HepG2 (cell line): ENCODE measurements around the gene TMBIM6. TPM values are rescaled to one million over a fixed set of nuclear protein-coding genes. Genes with fewer than 3 reads are reported as not detected.

Experiments used
- MIER2 ChIP-seq: IDR thresholded peaks from 2 replicates; pipeline ENCODE4 v1.6.1; 2016; ENCODE audit warnings: missing biosample characterization, missing genetic modification reagents
- NFIB ChIP-seq: sonication (generic); formaldehyde crosslinking; IDR thresholded peaks from 2 replicates; pipeline ENCODE4 v1.9.0; 2021; ENCODE audit warnings: missing genetic modification reagents, mild to moderate bottlenecking, borderline replicate concordance
- NKX3-1 ChIP-seq: sonication (generic); formaldehyde crosslinking; IDR thresholded peaks from 2 replicates; pipeline ENCODE4 v1.5.0; 2020; ENCODE audit warnings: missing genetic modification reagents
- SMAD3 ChIP-seq: sonication (generic); formaldehyde crosslinking; IDR thresholded peaks from 2 replicates; pipeline ENCODE4 v1.4.0; 2020; ENCODE audit warnings: missing genetic modification reagents
- SP140L ChIP-seq: sonication (generic); formaldehyde crosslinking; IDR thresholded peaks from 2 replicates; pipeline ENCODE4 v1.4.0; 2020; ENCODE audit warnings: missing genetic modification reagents, borderline replicate concordance
- ZBTB40 ChIP-seq, 2 experiments: fragments of 450-650 bp in 1 of 2; sonication (generic) in 1 of 2; formaldehyde crosslinking in 1 of 2; IDR thresholded peaks; 2 replicates each; pipeline versions ENCODE4 v1.6.1 to v1.8.0; 2016 to 2022; ENCODE audit warnings: antibody characterized with exemption in 1 of 2, mild to moderate bottlenecking in 1 of 2, missing genetic modification reagents in 1 of 2
- ZNF318 ChIP-seq: sonication (generic); formaldehyde crosslinking; IDR thresholded peaks from 2 replicates; pipeline ENCODE4 v1.4.0; 2020; ENCODE audit warnings: mild to moderate bottlenecking, missing genetic modification reagents
- polyA plus RNA-seq, 8 experiments: library from polyadenylated mRNA; depleted of rRNA in 3 of 8; stranded (reverse) in 7 of 8; unstranded in 1 of 8; fragments of >200 nt; fragmentation: Illumina TruSeq in 4 of 8; extraction: Trizol in 4 of 8; gene quantifications; 2 replicates each; pipeline versions ENCODE4 v1.2.1 to v1.2.3, GENCODE V29; 2011 to 2016; ENCODE audit warnings: low read depth in 4 of 8, missing spikeins in 1 of 8, mixed read lengths in 1 of 8; ENCODE audit not compliant: insufficient read depth in 1 of 8
- total RNA-seq, 5 experiments: library from RNA; depleted of rRNA; stranded (reverse); fragments of >200 nt; fragmentation: Illumina TruSeq; extraction: Trizol; gene quantifications; 2 replicates each; pipeline ENCODE4 v1.2.3, GENCODE V29; 2016; ENCODE audit warnings: low read depth in 1 of 5

Gene TMBIM6
- total and polyA plus RNA-seq, 2 of the 13 experiments (the other 11 are each of a cell fraction or from before 2014, with no cell fraction given): 412 to 468 TPM

- TF ChIP-seq ZBTB40 (IDR thresholded peaks at IDR 0.05) (no peak), ZBTB40 (CRISPR knock-in tag; IDR thresholded peaks at IDR 0.05) (no peak), MIER2 (no peak), NKX3-1 (CRISPR knock-in tag) (no peak; the same call in 1 of the 2 replicates), SMAD3 (CRISPR knock-in tag) (0 out of 2 replicates have a peak, but pooled peaks have one; percentile 36), ZNF318 (CRISPR knock-in tag) (no peak), NFIB (CRISPR knock-in tag) (no peak), SP140L (CRISPR knock-in tag) (no peak)
These were observed 694 bp downstream of the TMBIM6 start (continued) for GRCh38 chr12:49741882-49742620.
